Dermis blood vessel endothelial cell (primary cell): ENCODE measurements around the gene TMEM91. TPM values are rescaled to one million over a fixed set of nuclear protein-coding genes. Genes with fewer than 3 reads are reported as not detected.
"Not testable (repeated sequence)": the region's sequence is repeated elsewhere in the genome, so short reads cannot be mapped to it uniquely, and the experiment has no call there.

Source experiments
- DNase-seq: peaks from one replicate; pipeline ENCODE4 v3.0.0; 2010
- total RNA-seq: library from RNA; depleted of rRNA; stranded (reverse); fragments of >200 nt; gene quantifications from 2 replicates; pipeline ENCODE4 v1.2.3, GENCODE V29; 2014

The TMEM91 gene
- total RNA-seq, result 4.7 and 9.2 TPM in 2 replicates

- DNase-seq, result peak; percentile 25
Measured at GRCh38 chr19:41376241-41376997, at the start of gene TMEM91. TMEM91 (plus strand) TSS chr19:41376533; CDS start chr19:41378310, 1,777 bp downstream.

DNA sequence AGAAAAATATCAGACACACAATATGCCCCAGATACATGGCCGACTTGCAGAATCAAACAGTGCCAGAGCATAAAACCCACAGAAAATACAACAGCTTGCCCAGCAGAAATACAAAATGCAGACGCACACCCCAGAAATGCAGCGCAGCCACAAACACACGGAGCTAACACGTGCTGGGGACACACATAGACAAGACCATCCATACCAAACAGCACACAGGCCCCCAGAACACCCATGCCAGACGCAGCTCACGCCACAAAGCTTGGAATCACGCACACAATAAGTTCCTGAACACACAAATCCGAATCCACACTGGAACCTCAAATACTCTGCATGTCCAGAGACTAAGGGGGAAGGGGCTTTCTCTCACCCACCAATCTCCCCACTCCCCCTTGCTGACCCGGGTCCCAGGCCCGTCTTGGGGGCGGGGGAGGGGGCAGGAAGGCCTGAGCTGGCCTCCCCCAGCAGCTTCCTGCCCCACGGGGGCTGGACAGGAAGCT is 49.2 kb upstream of the TMEM91 start:
- DNase-seq, result no peak

- DNase-seq, result peak; percentile 87
Measured at GRCh38 chr19:41327576-41328156, 48.7 kb upstream of the TMEM91 start.

GRCh38 chr19:41328157-41328841 is 48.0 kb upstream of the TMEM91 start:
- peak; percentile 41 for DNase-seq

DNA sequence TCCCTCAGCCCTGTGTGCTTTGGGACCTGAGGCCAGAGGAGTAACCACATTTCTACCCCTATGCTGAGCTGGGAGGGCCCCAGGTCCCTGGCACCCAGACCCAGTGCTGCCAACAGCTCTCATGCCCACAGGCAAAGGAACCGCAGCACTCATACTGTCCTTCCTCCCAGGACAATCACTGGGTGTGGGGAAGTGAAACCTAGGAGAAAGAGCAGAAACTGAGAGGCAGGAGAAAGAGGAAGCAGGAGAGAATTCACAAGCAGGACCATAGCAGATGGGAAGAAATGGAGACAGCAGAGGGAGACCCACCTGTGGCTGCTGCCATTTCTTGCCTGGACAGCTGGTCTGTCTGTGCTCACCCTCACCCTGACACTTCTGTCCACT is 47.5 kb upstream of the TMEM91 start:
- no peak for DNase-seq

DNA sequence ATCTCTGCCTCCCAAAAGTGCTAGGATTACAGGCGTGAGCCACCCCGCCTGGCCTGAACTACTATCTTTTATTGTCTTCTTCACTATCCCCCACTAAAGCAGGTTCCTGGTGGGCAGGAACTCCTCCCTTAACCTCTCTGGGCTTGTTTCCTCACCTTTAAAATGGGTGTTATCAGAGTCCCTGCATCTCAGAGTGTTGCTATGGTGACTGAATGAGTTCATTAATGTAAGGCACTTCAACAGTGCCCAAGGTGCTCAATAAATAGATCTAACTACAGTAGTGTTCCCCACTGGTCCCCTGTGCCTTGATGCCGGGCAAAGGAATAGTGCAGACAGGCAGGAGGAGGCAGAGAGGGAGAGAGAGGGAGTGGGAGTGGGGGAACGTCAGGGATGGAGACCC is 45.9 kb upstream of the TMEM91 start:
- DNase-seq, result no peak

- DNase-seq, result no peak
Measured at GRCh38 chr19:41330946-41331678, 45.2 kb upstream of the TMEM91 start.

DNA sequence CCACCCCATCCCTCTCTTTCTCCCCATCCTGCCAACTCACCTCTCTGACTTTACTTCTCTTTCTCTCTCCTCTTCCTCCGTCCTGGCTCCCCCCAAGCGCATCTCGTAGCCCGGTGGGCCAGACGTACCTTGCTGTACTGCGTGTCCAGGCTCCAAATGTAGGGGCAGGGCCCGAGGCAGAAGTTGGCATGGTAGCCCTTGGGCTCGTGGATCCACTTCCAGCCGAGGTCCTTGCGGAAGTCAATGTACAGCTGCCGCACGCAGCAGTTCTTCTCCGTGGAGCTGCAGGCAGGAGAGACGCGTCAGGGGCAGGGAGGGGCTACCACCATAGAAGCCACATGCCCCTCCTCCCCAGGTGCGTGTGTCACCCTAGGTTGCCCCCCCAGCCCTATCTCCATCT is 44.3 kb upstream of the TMEM91 start:
- DNase-seq, result no peak

- no peak for DNase-seq
Measured at GRCh38 chr19:41332468-41332867, 43.9 kb upstream of the TMEM91 start.

DNA sequence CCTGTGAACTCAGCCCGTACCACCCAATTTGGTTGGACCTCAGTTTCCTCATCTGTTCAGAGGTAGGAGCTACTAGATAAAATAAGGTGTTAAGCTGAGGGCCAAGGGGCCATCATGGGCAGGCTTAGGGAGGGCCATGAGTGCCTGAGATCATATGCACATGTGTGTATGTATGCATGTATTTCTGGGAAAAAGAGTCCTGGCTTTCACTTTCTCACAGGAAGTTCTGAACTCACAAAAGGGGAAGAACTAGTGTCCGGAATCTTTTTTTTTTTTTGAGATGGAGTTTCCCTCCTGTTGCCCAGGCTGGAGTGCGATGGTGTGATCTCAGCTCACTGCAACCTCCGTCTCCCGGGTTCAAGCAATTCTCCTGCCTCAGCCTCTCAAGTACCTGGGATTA is 41.5 kb upstream of the TMEM91 start:
- DNase-seq, result peak; percentile 56

DNA sequence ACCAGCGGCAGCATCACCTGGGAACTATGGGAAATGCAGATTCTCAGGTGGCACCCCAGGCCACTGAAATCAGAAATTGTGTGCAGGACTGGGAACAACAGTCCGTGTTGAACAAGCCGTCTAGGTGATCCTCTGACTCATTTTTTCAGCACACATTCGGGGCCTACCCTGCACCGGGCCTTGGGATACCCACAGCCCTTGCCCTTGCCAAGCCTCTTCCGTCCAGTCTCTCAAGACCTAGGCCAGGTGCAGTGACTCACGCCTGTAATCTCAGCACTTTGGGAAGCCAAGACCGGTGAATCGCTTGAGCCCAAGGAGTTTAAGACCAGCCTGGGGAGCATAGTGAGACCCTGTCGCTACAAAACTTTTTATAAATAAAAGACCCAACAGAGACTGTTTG is 40.9 kb upstream of the TMEM91 start:
- DNase-seq, result no peak

DNA sequence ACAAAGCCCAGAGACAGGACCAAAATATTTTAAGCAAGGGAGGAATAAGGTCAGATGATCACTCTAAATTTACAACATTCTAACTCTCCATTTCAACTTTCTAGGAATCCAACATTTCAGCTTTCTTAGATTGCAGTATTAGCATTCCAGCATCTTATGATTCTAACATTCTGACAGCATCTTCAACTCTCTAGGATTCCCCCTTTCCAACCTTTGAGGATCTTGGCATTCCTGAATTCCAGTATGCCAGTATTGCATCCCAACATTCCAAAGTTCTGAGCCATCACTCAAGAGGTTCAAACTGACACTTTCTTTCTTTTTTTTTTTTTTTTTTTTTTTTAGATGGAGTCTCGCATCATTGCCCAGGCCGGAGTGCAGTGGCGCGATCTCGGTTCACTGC is 36.4 kb upstream of the TMEM91 start:
- DNase-seq, result no peak

- no peak for DNase-seq
Measured at GRCh38 chr19:41341669-41342490, 34.5 kb upstream of the TMEM91 start.

DNA sequence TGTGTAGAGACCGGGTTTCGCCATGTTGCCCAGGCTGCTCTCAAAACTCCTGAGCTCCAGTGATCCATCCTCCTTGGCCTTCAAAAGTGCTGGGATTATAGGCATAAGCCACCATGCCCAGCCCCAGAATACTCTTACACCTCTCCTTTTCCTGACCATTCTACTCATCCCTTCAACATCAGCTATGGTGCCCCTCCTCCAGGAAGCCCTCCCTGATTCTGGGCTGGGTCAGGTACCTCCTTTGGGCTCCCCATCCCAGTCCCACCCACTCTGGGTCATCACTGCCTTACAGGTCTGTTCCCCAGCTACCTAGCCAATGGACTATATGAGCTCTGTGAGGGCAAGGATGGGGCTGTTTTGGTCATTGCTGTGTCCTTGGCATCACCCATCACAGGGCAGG is 32.2 kb upstream of the TMEM91 start:
- no peak for DNase-seq

DNA sequence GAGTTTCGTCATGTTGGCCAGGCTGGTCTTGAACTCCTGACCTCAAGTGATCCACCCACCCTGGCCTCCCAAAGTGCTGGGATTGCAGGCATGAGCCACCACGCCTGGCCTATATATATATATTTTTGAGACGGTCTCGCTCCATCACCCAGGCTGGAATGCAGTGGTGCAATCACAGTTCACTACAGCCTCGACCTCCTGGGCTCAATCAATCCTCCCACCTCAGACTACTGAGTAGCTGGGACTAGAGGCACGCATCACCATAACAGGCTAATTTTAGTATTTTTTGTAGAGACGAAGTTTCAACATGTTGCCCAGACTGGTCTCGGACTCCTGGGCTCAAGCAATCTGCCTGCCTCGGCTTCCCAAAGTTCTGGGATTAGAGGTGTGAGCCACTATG is 29.4 kb upstream of the TMEM91 start:
- DNase-seq, result not testable (repeated sequence)

GRCh38 chr19:41350735-41351338 is 25.5 kb upstream of the TMEM91 start:
- DNase-seq, result peak; percentile 35

GRCh38 chr19:41351339-41352245 is 24.7 kb upstream of the TMEM91 start:
- peak; percentile 76 for DNase-seq

- no peak for DNase-seq
Measured at GRCh38 chr19:41352279-41352608, 24.1 kb upstream of the TMEM91 start.

GRCh38 chr19:41352609-41353465 is 23.5 kb upstream of the TMEM91 start:
- DNase-seq, result peak; percentile 72
